ENCODE results near the gene FHAD1. TPM values are rescaled to one million over a fixed set of nuclear protein-coding genes. Genes with fewer than 3 reads are reported as not detected.
"Not testable (repeated sequence)": the region's sequence is repeated elsewhere in the genome, so short reads cannot be mapped to it uniquely, and the experiment has no call there.

Gene FHAD1
- total RNA-seq, 1 donor: 0.63 TPM

DNA sequence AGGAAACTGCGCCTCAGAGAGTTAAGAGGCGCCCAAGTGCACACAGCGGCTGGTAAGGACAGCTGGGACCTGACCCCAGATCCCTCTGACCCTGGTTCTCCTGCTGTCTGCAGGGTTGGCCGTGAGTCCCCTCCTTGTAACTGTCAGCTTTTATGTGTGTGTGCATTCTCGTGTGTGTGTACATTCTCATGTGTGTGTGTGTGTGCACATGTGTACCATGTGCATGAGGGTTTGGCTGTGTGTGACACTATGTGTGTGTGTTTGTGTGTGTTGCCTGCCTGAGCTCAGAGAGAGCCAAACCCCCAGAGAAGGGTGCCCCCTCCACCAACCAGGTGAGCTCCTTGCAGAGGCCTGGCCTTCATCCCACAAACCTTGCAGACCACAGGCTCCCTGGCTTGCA, 136.8 kb downstream of the FHAD1 start:
- TF ChIP-seq, protein P1, sequence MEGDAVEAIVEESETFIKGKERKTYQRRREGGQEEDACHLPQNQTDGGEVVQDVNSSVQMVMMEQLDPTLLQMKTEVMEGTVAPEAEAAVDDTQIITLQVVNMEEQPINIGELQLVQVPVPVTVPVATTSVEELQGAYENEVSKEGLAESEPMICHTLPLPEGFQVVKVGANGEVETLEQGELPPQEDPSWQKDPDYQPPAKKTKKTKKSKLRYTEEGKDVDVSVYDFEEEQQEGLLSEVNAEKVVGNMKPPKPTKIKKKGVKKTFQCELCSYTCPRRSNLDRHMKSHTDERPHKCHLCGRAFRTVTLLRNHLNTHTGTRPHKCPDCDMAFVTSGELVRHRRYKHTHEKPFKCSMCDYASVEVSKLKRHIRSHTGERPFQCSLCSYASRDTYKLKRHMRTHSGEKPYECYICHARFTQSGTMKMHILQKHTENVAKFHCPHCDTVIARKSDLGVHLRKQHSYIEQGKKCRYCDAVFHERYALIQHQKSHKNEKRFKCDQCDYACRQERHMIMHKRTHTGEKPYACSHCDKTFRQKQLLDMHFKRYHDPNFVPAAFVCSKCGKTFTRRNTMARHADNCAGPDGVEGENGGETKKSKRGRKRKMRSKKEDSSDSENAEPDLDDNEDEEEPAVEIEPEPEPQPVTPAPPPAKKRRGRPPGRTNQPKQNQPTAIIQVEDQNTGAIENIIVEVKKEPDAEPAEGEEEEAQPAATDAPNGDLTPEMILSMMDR (IDR thresholded peaks at IDR 0.05; ENCODE audit: insufficient read depth, low read length): no peak
- no peak overlapping the region for H3K4me3 ChIP-seq (ENCODE audit: low read depth, low read length)
- no peak for DNase-seq (ENCODE audit: low read depth)

DNA sequence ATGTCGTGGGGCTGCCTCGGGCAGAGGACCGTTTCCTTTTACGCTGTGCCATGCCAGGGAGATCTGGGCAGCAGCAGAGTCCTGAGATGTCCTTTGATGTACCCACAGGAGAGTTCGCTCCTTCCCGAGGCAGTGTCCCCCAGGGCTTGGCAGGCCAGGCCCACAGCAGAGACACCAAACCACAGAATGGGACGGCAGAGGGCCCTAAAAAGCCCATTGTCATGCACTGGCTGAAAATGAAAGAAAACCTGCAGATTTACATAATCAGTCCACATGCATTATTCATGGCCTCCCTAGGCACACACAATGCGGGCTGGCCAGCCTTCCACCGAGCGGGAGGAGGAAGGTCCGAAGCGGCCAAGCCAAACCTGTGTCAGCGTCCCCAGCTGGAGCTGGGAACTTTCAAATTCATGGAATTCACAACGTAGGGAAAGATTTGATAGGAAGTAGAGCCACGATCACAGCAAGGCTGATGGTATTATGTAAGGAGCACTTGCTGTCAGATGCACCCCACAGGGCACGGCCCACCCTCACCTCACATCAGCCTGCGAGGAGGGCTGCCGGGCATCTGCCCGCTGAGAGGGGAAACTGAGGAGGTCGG, 137.4 kb downstream of the FHAD1 start:
- TF ChIP-seq, protein P1 (IDR thresholded peaks at IDR 0.05; ENCODE audit: insufficient read depth, low read length): no peak
- no peak overlapping the region for H3K4me3 ChIP-seq (ENCODE audit: low read depth, low read length)
- peak; percentile 31 for DNase-seq (ENCODE audit: low read depth)

DNA sequence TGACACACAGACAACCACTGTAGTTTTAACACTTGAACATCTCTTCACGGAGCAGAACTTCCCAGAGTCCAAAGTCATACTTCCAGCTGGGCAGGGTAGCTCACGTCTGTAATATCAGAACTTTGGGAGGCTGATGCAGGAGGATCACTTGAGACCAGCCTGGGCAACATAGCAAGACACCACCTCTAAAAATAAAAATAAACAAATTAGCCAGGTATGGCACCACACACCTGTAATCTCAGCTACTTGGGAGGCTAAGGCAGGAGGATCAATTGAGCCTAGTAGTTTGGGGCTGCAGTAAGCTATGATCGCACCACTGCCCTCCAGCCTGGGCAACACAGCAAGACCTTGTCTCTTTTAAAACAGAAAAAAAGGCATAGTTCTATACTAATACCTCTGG, 138.4 kb downstream of the FHAD1 start:
- no peak for DNase-seq (ENCODE audit: low read depth)
- TF ChIP-seq, protein P1 (IDR thresholded peaks at IDR 0.05; ENCODE audit: insufficient read depth, low read length): no peak
- H3K4me3 ChIP-seq (ENCODE audit: low read depth, low read length): no peak overlapping the region

DNA sequence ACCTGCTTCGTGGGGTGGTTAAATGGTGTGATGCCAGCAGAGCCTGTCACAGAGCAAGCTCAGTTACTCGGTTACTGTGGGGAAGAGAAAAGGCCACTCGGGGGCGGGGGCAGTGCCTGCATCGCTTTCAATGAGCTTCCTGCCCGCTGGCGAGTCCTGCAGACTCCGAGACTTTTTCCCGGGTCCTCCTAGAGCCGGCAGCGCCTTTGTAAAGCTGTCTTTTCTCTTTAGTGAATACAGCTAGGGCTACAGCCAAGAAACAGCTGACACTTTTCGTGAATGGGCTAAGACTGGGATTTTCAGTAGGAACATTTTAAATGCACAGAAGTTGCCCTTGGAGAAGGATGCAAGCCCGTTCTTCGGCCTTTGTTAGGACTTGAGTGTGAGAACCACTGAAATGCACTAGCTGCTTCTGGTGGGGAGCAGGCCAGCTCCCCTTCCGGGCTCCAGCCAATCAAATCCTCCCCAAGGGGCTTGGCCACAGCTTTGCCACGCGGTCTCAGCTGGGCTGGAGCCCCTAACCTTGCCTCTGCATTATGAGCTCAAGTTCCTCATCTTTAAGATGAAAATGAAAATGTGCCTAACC, 139.2 kb downstream of the FHAD1 start:
- H3K4me3 ChIP-seq (ENCODE audit: low read depth, low read length): no peak overlapping the region
- no peak for DNase-seq (ENCODE audit: low read depth)
- TF ChIP-seq, protein P1 (IDR thresholded peaks at IDR 0.05; ENCODE audit: insufficient read depth, low read length): no peak

DNA sequence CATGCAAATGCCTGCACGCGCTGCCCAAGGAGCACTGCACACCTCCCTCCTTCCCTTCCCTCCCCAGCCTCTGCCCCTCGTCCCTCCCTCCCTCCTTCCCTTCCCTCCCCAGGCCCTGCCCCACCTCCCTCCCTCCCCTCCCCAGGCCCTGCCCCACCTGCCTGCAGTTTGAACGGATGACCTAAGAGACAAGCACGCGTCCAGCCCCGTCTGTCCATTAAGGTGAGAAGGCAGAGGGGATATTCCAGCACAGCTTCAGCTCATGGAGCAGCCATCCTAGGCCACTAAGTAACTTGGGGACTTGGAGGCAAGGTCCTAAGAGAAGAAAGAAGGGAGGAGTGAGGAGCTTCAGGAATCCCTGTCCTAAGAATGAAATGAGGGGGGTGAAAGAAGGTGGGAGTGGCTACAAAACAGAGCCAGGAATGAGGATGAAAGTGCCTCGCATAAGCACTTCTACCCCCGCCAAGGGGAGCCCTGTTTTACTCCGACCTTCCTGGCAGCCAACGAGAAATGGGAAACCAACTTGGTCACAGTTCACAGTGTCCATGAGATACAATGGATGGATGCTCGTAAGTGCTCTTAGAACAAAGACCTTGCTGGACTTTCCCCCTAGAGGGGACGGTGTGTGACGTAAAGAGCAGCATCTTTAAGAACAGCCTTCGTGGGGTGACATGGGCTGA, 141.3 kb downstream of the FHAD1 start:
- H3K4me3 ChIP-seq (ENCODE audit: low read depth, low read length): no peak overlapping the region
- TF ChIP-seq, protein P1 (IDR thresholded peaks at IDR 0.05; ENCODE audit: insufficient read depth, low read length): no peak
- DNase-seq (ENCODE audit: low read depth): no peak

DNA sequence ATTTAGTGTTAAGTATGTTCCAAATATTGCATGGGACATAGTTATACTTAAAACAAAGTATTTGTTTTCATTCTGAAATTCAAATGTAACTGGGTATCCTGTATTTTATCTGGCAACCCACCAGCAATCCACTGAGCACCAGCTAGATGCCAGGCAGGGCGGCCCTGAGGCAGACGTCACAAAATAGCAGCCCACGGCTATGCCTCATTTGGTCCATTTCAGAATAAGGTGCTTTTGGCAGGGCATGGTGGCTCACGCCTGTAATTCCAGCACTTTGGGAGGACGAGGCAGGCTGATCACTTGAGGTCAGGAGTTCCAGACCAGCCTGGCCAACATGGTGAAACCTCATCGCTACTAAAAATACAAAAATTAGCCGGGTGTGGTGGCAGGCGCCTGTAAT, 142.8 kb downstream of the FHAD1 start:
- not testable (repeated sequence) for DNase-seq (ENCODE audit: low read depth); H3K4me3 ChIP-seq (ENCODE audit: low read depth, low read length)

DNA sequence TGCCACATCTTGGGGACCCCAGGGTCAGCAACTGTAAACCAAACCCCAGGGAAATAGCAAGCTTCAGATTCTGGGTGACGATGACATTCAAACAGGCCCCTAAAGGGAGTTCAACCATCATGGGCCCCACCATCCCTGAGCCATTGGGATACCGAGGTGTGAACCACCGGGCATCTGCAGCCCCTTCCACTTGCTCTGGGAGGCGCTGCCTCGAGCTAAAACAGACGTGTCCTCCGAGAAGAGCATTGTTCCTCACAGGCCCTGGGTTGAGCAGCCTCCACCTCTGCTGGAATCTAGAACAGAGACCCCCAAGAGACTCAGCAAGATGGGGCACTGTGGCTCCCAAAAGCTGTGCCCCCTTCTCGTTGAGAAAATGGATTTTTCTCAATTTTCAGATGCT, 143.6 kb downstream of the FHAD1 start:
- TF ChIP-seq, protein P1 (IDR thresholded peaks at IDR 0.05; ENCODE audit: insufficient read depth, low read length): no peak

More for the DNA sequence above, 143.6 kb downstream of the FHAD1 start:
- DNase-seq (ENCODE audit: low read depth): no peak
- no peak overlapping the region for H3K4me3 ChIP-seq (ENCODE audit: low read depth, low read length)
